Fibroblast of skin of right biceps (primary cell): Measurements from ENCODE around the gene TM9SF2.

Experiments
- DNase-seq: peaks from one replicate; pipeline ENCODE4 v3.0.0-alpha.2; 2013

TM9SF2 gene

GRCh38 chr13:99580500-99581268 is 79.4 kb downstream of the TM9SF2 start:
- DNase-seq = no peak

GRCh38 chr13:99582511-99582910 is 81.2 kb downstream of the TM9SF2 start:
- DNase-seq = no peak

GRCh38 chr13:99585609-99586008 is 84.3 kb downstream of the TM9SF2 start:
- no peak for DNase-seq

GRCh38 chr13:99587021-99587420 is 85.7 kb downstream of the TM9SF2 start:
- DNase-seq = no peak

GRCh38 chr13:99587893-99588606 is 86.8 kb downstream of the TM9SF2 start:
- no peak for DNase-seq

- DNase-seq = no peak
These were observed 88.3 kb downstream of the TM9SF2 start for GRCh38 chr13:99589575-99589974.

- peak; percentile 14 for DNase-seq
These were observed 89.3 kb downstream of the TM9SF2 start for GRCh38 chr13:99590519-99591011.

- DNase-seq = no peak
These were observed 94.9 kb downstream of the TM9SF2 start for GRCh38 chr13:99596180-99596579.

- DNase-seq = no peak
These were observed 99.0 kb downstream of the TM9SF2 start for GRCh38 chr13:99600318-99600717.

- no peak for DNase-seq
These were observed 100.3 kb downstream of the TM9SF2 start for GRCh38 chr13:99601535-99601934.

- no peak for DNase-seq
These were observed 103.4 kb downstream of the TM9SF2 start for GRCh38 chr13:99604636-99605035.

GRCh38 chr13:99605420-99606323 is 104.4 kb downstream of the TM9SF2 start:
- no peak for DNase-seq

- DNase-seq = peak; percentile 83
These were observed 105.2 kb downstream of the TM9SF2 start, which contains the start of gene CLYBL for GRCh38 chr13:99606324-99607066. CLYBL (plus strand) TSS chr13:99606690.

GRCh38 chr13:99608345-99608744 is 107.1 kb downstream of the TM9SF2 start:
- no peak for DNase-seq

- no peak for DNase-seq
These were observed 109.5 kb downstream of the TM9SF2 start for GRCh38 chr13:99610702-99611289.
